HEK293 (cell line): ENCODE results near the gene PLAGL2.
A peak's percentile ranks its signal among the peaks of the same experiment; 100 is the strongest.

Experiments
- CTCF ChIA-PET: fragments of 350-600 bp; formaldehyde crosslinking; extraction: SDS; loops from one replicate; lab custom pipeline; 2021; ENCODE audit warnings: antibody characterized with exemption; lab: Yijun Ruan, JAX
- POLR2A ChIA-PET: fragments of 300-600 bp; formaldehyde crosslinking; extraction: SDS; loops from one replicate; lab custom pipeline; 2020; ENCODE audit warnings: antibody characterized with exemption, inconsistent platforms; lab: Yijun Ruan, JAX
- H3K27ac ChIP-seq: fragments of 200-500 bp; sonication (Bioruptor generic); 2 replicates; pipeline ENCODE4 v1.5.1; 2014; ENCODE audit warnings: low read depth, low read length, control low read depth, inconsistent platforms; ENCODE audit errors: extremely low read depth
- H3K36me3 ChIP-seq, 2 experiments: fragments of 200-500 bp in 1 of 2; sonication (Bioruptor generic) in 1 of 2; 1 replicate in 1 of 2; 2 replicates in 1 of 2; pipeline ENCODE4 v1.5.1; 2014 to 2017; ENCODE audit warnings: inconsistent platforms in 2 of 2, low read length in 2 of 2; ENCODE audit not compliant: control insufficient read depth in 2 of 2, insufficient read depth in 1 of 2
- H3K4me1 ChIP-seq: fragments of 200-500 bp; sonication (Bioruptor generic); 2 replicates; pipeline ENCODE4 v1.5.1; 2014; ENCODE audit warnings: mild to moderate bottlenecking, low read length, inconsistent platforms; ENCODE audit not compliant: control insufficient read depth, insufficient read depth
- H3K4me3 ChIP-seq: 2 replicates; pipeline ENCODE4 v1.5.1; 2011; ENCODE audit warnings: low read depth, mild to moderate bottlenecking, control low read depth, low read length, moderate library complexity
- H3K9me3 ChIP-seq: fragments of 200-500 bp; sonication (Bioruptor generic); 2 replicates; pipeline ENCODE4 v1.5.1; 2014; ENCODE audit warnings: low read depth, low read length, inconsistent platforms; ENCODE audit not compliant: control insufficient read depth, insufficient read depth
- EGR2 ChIP-seq: fragments of 450-650 bp; formaldehyde crosslinking; IDR thresholded peaks from 2 replicates; pipeline ENCODE4 v1.5.1; 2016; ENCODE audit warnings: low read depth, missing biosample characterization, missing genetic modification characterization
- PATZ1 ChIP-seq: fragments of 450-650 bp; formaldehyde crosslinking; IDR thresholded peaks from 2 replicates; pipeline ENCODE4 v1.5.1; 2016; ENCODE audit warnings: missing biosample characterization, missing genetic modification characterization
- SP3 ChIP-seq: fragments of 450-650 bp; formaldehyde crosslinking; IDR thresholded peaks from 2 replicates; pipeline ENCODE4 v1.5.1; 2016; ENCODE audit warnings: missing biosample characterization, missing genetic modification characterization
- ZBTB20 ChIP-seq: fragments of 450-650 bp; formaldehyde crosslinking; IDR thresholded peaks from 2 replicates; pipeline ENCODE4 v1.5.1; 2016; ENCODE audit warnings: missing biosample characterization, missing genetic modification characterization
- ZBTB49 ChIP-seq: fragments of 450-650 bp; formaldehyde crosslinking; IDR thresholded peaks from 2 replicates; pipeline ENCODE4 v1.5.1; 2016; ENCODE audit warnings: missing biosample characterization, missing genetic modification characterization, low read depth
- ZBTB8A ChIP-seq: fragments of 450-650 bp; formaldehyde crosslinking; IDR thresholded peaks from 2 replicates; pipeline ENCODE4 v1.5.1; 2016; ENCODE audit warnings: missing biosample characterization, missing genetic modification characterization
- ZEB2 ChIP-seq: fragments of 450-650 bp; formaldehyde crosslinking; IDR thresholded peaks from 2 replicates; pipeline ENCODE4 v1.5.1; 2016; ENCODE audit warnings: missing biosample characterization, missing genetic modification characterization
- ZNF19 ChIP-seq: fragments of 450-650 bp; formaldehyde crosslinking; IDR thresholded peaks from 2 replicates; pipeline ENCODE4; 2016; ENCODE audit warnings: missing biosample characterization, missing genetic modification characterization, low read depth
- ZNF335 ChIP-seq: fragments of 450-650 bp; formaldehyde crosslinking; conservative IDR thresholded peaks from 2 replicates; pipeline ENCODE4 v1.5.1; 2016; ENCODE audit warnings: missing biosample characterization, missing genetic modification characterization
- ZNF341 ChIP-seq: fragments of 450-650 bp; formaldehyde crosslinking; IDR thresholded peaks from 2 replicates; pipeline ENCODE4; 2016; ENCODE audit warnings: low read depth, missing biosample characterization, missing genetic modification characterization
- ZNF394 ChIP-seq: fragments of 450-650 bp; formaldehyde crosslinking; IDR thresholded peaks from 2 replicates; pipeline ENCODE4 v1.5.1; 2016; ENCODE audit warnings: missing biosample characterization, missing genetic modification characterization, mild to moderate bottlenecking, moderate library complexity, borderline replicate concordance
- ZNF426 ChIP-seq: fragments of 450-650 bp; formaldehyde crosslinking; IDR thresholded peaks from 2 replicates; pipeline ENCODE4 v1.5.1; 2017; ENCODE audit warnings: missing biosample characterization, missing genetic modification characterization, mild to moderate bottlenecking, inconsistent platforms, moderate library complexity
- ZNF521 ChIP-seq: fragments of 450-650 bp; formaldehyde crosslinking; IDR thresholded peaks from 2 replicates; pipeline ENCODE4 v1.5.1; 2017; ENCODE audit warnings: missing biosample characterization, mild to moderate bottlenecking, missing genetic modification characterization
- ZNF777 ChIP-seq: fragments of 450-650 bp; formaldehyde crosslinking; IDR thresholded peaks from 2 replicates; pipeline ENCODE4 v1.5.1; 2017; ENCODE audit warnings: missing biosample characterization, missing genetic modification characterization, borderline replicate concordance
- TF ChIP-seq, protein P1 (sequence below): fragments of 450-650 bp; formaldehyde crosslinking; IDR thresholded peaks from 2 replicates; pipeline ENCODE4 v1.5.1; 2016; ENCODE audit warnings: missing biosample characterization, missing genetic modification characterization
- TF ChIP-seq, protein P2 (sequence below): fragments of 450-650 bp; formaldehyde crosslinking; IDR thresholded peaks from 2 replicates; pipeline ENCODE4 v1.5.1; 2016; ENCODE audit warnings: missing biosample characterization, missing genetic modification characterization
- TF ChIP-seq, protein P3 (sequence below): fragments of 450-650 bp; formaldehyde crosslinking; IDR thresholded peaks from 2 replicates; pipeline ENCODE4 v1.5.1; 2016; ENCODE audit warnings: missing biosample characterization, missing genetic modification characterization
- TF ChIP-seq, protein P4 (sequence below): fragments of 450-650 bp; formaldehyde crosslinking; IDR thresholded peaks from 2 replicates; pipeline ENCODE4 v1.5.1; 2017; ENCODE audit warnings: missing biosample characterization, missing genetic modification characterization
- TF ChIP-seq, protein P5 (sequence below): fragments of 450-650 bp; formaldehyde crosslinking; optimal IDR thresholded peaks from 2 replicates; pipeline ENCODE3; 2016; ENCODE audit warnings: missing biosample characterization, mild to moderate bottlenecking, missing genetic modification characterization
- TF ChIP-seq, protein P6 (sequence below): fragments of 450-650 bp; formaldehyde crosslinking; IDR thresholded peaks from 2 replicates; pipeline ENCODE4 v1.5.1; 2017; ENCODE audit warnings: missing biosample characterization, missing genetic modification characterization

Gene PLAGL2

DNA sequence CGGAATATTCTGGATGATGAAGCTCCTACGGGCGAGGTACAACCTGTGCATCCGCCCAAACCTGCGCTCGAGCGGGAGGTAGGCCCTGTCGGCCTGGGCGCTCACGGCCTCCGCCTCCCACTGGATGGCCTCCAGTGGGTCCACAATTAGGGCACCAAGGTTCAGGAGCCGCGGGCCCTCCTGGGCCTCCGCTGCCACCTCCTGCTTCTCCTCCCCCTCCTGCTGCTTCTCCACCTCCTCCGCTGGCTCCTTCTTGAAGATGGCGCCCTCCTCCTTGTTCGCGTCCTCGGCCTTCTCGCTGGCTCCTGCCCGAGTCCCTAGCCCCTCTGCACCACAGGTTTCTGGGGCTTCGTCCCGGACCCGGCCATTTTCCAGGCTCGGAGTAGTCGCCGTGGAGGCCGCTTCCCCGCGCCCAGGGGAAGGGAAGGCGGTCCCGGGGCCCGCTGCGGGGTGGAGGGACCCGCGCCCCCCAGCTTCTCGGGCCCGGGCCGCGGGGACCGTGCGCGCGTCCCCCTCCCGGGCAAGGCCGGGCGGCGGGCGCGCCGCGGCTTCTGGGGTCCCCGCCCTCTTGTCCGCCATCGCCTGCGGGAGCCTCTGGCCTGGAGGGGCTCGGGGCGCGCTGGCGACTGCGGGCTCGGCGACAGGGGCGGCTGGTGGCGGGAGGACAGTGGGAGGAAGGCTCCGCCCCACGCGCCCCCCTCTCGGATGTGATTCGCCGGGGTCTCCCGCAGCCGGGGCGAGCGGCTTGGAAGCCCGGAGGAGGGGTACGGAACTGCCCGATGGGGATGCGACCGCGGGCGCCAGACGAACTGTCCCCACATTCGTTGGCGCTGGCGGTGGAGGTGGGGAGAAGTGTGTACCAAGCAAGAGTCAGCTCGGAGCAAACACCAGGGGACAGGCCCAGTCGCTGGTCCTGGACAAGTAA is 17.6 kb downstream of the PLAGL2 start:
- Histone ChIP-seq H3K36me3 (peaks cover 0 to 43% of the 10 kb centered on the region in 2 experiments; a peak in 1 of 3 replicates), H3K4me3 (no peak overlapping the region), H3K9me3 (no peaks in the 10 kb centered on the region), H3K27ac (peak overlapping the region; percentile 59; the same call in 1 of the 2 replicates), H3K4me1 (no peaks in the 10 kb centered on the region)
- CTCF ChIA-PET, result no interaction called here
- POLR2A ChIA-PET, result no interaction called here
- TF ChIP-seq ZBTB20 (tag by site-specific recombination) (peak; percentile 24; the same call in 1 of the 2 replicates), ZBTB49 (tag by site-specific recombination) (no peak), ZNF521 (tag by site-specific recombination) (no peak), ZNF341 (0 out of 2 replicates have a peak, but pooled peaks have one; percentile 27), ZNF19 (tag by site-specific recombination) (no peak), ZEB2 (no peak), PATZ1 (tag by site-specific recombination) (no peak), ZNF394 (peak; percentile 95), EGR2 (tag by site-specific recombination) (peak; percentile 23; the same call in 1 of the 2 replicates), ZNF426 (tag by site-specific recombination) (no peak), SP3 (tag by site-specific recombination) (no peak), ZNF335 (peak; percentile 95), ZBTB8A (peak; percentile 12; the same call in 1 of the 2 replicates), ZNF777 (tag by site-specific recombination) (no peak)
- TF ChIP-seq, protein P1, sequence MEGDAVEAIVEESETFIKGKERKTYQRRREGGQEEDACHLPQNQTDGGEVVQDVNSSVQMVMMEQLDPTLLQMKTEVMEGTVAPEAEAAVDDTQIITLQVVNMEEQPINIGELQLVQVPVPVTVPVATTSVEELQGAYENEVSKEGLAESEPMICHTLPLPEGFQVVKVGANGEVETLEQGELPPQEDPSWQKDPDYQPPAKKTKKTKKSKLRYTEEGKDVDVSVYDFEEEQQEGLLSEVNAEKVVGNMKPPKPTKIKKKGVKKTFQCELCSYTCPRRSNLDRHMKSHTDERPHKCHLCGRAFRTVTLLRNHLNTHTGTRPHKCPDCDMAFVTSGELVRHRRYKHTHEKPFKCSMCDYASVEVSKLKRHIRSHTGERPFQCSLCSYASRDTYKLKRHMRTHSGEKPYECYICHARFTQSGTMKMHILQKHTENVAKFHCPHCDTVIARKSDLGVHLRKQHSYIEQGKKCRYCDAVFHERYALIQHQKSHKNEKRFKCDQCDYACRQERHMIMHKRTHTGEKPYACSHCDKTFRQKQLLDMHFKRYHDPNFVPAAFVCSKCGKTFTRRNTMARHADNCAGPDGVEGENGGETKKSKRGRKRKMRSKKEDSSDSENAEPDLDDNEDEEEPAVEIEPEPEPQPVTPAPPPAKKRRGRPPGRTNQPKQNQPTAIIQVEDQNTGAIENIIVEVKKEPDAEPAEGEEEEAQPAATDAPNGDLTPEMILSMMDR (tag by site-specific recombination), result 0 out of 2 replicates have a peak, but pooled peaks have one; percentile 7
- TF ChIP-seq, protein P2, sequence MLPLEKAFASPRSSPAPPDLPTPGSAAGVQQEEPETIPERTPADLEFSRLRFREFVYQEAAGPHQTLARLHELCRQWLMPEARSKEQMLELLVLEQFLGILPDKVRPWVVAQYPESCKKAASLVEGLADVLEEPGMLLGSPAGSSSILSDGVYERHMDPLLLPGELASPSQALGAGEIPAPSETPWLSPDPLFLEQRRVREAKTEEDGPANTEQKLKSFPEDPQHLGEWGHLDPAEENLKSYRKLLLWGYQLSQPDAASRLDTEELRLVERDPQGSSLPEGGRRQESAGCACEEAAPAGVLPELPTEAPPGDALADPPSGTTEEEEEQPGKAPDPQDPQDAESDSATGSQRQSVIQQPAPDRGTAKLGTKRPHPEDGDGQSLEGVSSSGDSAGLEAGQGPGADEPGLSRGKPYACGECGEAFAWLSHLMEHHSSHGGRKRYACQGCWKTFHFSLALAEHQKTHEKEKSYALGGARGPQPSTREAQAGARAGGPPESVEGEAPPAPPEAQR (tag by site-specific recombination), result no peak
- TF ChIP-seq, protein P3, sequence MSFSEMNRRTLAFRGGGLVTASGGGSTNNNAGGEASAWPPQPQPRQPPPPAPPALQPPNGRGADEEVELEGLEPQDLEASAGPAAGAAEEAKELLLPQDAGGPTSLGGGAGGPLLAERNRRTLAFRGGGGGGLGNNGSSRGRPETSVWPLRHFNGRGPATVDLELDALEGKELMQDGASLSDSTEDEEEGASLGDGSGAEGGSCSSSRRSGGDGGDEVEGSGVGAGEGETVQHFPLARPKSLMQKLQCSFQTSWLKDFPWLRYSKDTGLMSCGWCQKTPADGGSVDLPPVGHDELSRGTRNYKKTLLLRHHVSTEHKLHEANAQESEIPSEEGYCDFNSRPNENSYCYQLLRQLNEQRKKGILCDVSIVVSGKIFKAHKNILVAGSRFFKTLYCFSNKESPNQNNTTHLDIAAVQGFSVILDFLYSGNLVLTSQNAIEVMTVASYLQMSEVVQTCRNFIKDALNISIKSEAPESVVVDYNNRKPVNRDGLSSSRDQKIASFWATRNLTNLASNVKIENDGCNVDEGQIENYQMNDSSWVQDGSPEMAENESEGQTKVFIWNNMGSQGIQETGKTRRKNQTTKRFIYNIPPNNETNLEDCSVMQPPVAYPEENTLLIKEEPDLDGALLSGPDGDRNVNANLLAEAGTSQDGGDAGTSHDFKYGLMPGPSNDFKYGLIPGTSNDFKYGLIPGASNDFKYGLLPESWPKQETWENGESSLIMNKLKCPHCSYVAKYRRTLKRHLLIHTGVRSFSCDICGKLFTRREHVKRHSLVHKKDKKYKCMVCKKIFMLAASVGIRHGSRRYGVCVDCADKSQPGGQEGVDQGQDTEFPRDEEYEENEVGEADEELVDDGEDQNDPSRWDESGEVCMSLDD (tag by site-specific recombination), result 0 out of 2 replicates have a peak, but pooled peaks have one; percentile 31
- TF ChIP-seq, protein P4, sequence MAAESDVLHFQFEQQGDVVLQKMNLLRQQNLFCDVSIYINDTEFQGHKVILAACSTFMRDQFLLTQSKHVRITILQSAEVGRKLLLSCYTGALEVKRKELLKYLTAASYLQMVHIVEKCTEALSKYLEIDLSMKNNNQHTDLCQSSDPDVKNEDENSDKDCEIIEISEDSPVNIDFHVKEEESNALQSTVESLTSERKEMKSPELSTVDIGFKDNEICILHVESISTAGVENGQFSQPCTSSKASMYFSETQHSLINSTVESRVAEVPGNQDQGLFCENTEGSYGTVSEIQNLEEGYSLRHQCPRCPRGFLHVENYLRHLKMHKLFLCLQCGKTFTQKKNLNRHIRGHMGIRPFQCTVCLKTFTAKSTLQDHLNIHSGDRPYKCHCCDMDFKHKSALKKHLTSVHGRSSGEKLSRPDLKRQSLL (tag by site-specific recombination), result 0 out of 2 replicates have a peak, but pooled peaks have one; percentile 16
- TF ChIP-seq, protein P5, sequence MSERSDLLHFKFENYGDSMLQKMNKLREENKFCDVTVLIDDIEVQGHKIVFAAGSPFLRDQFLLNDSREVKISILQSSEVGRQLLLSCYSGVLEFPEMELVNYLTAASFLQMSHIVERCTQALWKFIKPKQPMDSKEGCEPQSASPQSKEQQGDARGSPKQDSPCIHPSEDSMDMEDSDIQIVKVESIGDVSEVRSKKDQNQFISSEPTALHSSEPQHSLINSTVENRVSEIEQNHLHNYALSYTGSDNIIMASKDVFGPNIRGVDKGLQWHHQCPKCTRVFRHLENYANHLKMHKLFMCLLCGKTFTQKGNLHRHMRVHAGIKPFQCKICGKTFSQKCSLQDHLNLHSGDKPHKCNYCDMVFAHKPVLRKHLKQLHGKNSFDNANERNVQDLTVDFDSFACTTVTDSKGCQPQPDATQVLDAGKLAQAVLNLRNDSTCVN (tag by site-specific recombination), result peak; percentile 52
- TF ChIP-seq, protein P6, sequence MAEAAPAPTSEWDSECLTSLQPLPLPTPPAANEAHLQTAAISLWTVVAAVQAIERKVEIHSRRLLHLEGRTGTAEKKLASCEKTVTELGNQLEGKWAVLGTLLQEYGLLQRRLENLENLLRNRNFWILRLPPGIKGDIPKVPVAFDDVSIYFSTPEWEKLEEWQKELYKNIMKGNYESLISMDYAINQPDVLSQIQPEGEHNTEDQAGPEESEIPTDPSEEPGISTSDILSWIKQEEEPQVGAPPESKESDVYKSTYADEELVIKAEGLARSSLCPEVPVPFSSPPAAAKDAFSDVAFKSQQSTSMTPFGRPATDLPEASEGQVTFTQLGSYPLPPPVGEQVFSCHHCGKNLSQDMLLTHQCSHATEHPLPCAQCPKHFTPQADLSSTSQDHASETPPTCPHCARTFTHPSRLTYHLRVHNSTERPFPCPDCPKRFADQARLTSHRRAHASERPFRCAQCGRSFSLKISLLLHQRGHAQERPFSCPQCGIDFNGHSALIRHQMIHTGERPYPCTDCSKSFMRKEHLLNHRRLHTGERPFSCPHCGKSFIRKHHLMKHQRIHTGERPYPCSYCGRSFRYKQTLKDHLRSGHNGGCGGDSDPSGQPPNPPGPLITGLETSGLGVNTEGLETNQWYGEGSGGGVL (tag by site-specific recombination), result peak; percentile 70
